Raji (cell line): ENCODE data around the gene XRN1.

Experiments
- POLR2A ChIP-seq: IDR thresholded peaks from 2 replicates; pipeline ENCODE4 v1.6.1; 2011; ENCODE audit warnings: low read depth, low read length, control low read depth; ENCODE audit not compliant: insufficient read depth

The XRN1 gene

DNA sequence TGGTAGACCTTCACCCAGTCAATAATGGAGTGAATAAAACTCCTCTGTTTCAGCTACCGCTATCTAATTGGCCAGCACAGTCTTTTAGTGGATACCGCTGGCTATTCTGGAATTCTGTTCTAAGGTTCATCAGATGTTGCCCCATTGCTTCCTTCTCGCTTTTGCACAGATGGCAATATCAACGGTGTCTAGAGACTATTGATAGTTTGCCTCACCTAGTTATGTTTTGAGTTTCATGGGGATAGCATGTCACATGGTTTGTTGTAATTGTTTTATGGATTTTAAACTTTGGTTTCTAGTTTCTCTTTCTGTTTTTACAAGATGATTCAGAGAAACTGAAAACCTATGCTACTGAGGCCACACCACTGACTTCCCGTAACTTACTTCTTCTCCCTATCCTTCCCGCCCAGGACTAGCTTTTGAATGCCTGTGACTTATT is 2.0 kb downstream of the XRN1 start:
- TF ChIP-seq POLR2A: no peak

DNA sequence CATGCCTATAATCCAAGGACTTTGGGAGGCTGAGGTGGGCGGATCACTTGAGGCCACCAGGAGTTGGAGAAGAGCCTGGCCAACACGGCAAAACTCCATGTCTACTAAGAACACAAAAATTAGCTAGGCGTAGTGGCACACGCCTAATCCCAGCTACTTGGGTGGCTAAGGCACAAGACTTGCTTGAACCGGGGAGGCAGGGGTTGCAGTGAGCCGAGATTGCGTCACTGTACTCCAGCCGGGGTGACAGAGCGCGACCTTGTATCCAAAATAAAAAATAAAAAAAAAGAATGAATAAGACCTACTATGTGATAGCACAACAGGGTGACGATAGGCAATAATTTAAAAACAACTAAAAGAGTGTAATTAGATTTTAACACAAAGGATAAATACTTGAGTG is 3.5 kb downstream of the XRN1 start:
- TF ChIP-seq POLR2A: no peak

DNA sequence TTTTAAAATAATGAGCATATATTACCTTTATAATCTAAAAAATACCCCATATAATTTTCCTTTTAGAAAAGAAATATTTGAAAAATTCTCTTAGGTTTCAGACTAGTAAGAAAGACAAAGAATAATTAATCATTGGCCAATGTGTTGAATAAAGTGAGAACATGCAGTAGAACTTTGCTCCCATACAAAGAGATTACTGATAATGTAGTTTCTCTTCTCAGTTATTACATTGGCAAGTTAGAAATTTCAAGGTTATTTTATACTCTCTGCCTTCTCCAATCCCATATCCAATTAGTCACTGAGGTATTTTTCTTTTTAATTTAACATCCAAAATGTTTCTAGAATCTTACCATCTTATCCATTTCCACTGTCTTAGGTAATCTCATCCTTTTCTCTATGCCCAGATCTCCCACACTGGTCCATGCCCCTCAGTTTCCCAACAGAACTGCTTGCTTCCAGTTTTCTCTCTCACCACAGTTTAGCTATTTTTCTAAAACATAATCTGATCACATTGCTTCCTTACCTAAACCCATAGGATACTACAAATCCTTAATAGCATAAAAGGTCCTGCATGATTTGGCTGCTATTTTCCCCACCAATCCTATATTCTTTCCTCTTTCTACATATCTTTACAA is 10.8 kb downstream of the XRN1 start:
- TF ChIP-seq POLR2A: no peak

DNA sequence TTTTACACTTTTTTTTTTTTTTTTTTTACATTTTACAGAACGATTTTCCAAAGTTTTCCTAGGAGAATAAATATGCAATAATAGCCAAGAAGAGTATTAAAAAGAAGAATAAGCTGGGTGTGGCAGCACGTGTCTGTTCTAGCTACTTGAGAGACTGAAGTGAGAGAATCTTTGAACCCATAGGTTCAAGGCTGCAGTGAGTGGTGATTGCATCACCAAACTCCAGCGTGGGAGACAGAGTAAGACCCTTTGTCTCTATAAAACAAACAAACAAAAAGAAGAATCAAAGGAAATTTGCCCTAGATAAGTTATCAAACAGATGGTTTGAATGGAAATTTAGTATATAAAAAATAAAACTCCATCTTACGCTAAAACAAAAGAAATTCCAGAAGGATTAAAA is 13.3 kb downstream of the XRN1 start:
- no peak for TF ChIP-seq POLR2A

DNA sequence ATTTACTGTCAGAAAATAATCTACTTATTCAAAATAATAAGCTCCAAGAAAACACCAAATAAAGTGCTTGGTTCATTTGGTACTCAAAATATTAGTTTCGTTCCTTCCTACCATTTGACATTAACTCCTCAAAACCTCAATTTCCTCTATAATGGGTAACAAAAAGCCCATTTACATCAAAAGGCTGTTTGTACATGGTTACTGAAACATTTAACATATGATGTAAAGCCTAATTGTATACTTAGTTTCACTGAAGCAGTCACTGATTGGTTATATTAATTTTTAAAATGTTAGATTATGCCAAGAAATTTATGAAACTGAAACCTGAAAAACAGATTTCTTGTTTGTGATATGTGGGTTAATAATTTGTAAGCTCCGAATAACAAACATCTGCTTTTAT is 14.7 kb downstream of the XRN1 start:
- TF ChIP-seq POLR2A: no peak

DNA sequence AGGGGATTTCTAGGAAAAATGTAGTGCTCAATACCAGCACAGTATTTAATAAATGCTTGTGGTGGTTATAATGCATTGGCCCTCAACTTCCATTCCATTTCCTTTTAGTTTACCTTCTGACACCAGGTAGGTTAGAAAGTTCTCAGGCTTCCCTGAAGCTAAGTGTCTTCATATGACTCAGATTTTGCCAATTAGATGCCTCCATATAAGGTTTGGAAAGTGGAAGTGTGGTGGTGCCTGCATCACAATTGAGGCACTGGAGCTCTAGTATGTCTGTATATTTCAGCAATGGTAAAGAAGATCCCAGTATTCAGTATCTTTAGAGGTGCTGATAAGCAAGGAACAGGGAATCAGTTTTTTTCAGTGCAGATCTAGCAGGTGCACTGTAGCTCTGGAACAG is 18.3 kb downstream of the XRN1 start:
- TF ChIP-seq POLR2A: no peak

DNA sequence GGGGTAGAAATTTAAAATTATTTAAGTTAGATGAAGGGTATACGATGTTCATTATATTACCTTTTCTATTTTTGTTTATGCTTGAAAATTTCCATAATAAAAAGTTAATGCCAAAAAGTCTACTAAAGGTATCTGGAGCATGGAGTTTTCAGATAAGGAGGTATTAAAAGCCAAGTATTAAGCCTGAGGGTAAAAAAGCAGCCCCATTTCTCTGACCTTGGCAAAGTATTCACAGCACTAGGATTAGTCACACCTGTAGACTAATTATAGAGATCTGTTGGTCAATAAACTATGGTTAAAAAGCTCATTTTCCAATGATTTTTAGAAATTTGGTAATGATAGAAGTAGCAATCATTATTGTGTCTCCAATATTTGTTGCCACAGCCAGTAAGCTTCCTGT is 23.1 kb downstream of the XRN1 start:
- no peak for TF ChIP-seq POLR2A

DNA sequence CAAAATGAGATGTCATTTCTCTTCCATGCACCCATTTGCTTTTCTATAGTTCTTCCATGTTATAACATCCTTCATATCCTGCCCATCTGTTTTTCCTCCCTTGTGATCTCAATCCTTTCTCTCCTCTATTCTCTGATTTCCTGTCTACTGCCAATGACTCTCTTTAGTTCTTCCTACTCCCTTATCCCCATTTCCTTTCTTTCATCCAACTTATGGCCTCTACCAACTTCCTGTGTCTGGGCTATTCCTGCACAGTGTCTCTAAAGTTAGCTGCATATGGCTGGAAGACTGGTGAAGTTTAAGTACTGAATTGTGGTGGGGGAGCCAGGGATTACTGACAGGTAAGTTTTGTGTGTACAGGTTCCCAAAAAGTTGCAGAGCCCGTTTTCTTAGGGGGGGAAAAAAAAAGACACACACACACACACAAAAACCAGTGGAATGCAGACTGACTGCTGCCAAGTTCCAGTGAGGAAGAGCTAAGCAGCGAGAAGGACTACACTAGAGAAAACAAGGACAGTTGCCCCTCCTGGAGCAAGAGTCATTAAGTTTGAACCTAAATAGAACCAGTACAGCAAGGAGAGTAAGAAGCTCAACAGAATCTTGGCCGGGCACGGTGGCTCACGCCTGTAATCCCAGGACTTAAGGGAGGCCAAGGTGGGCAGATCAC is 28.8 kb downstream of the XRN1 start:
- no peak for TF ChIP-seq POLR2A

DNA sequence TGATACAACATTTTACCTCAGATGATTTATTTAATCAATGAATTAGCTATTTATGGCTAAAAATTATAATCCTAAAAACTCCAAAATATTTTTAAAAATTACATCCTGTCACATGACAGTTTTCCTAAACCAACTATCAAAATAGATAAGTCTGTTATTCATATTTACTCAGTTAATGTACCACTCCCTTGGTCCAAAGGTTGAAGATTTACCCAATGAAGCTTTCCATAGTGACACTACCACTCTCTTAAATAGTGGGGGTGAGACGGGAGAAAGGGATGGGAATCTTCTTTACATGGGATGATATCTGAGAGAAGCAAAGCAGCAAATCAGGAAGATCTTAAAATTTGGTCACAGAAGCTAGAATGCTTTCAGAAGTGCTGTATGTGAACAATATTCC is 30.5 kb downstream of the XRN1 start:
- no peak for TF ChIP-seq POLR2A

DNA sequence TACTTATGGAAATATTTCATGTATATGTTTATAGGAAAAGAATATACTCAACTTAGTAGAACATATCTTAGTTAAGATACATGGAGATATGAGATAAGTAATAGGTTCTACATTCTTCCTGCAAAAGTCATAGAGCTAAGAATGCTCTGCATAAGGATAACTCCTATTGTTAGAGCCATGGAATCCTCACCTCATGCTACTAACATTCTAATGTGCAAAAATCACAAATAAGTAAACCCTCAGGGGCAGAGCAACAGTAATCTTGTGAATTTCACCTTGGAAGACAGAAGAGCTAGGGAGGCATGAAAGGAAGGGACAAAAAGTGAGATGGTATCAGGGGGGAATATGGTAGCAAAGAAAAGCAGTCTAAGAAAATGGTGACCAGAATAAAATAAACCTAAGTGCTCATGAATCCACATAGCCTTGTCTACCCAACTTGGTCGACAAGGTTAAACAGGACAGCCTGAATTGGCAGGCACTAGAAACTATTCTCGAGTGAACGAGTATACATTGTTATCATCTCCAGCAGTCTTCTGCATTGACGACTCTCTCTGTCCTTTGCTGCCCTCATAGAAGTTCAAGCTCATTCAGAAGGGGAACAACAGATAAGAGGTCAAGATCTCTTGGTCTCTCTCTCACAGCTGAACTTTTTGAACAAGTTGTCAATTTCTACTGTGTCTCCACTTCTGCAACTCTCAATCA is 52.8 kb downstream of the XRN1 start:
- no peak for TF ChIP-seq POLR2A

DNA sequence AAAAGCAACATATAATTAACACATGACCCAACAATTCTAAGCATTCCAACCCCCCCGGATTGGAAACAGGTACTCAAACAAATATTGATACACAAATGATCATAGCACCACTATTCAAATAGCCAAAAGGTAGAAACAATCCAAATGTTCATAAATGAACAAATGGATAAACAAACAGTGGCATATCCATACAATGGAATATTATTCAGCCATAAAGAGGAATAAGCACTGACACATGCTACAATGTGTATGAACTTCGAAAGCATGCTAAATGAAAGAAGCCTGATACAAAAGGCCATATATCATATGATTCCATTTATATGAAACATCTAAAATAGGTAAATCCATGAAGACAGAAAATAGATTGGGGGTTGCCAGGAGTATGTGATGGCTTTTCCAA is 62.8 kb downstream of the XRN1 start:
- no peak for TF ChIP-seq POLR2A

DNA sequence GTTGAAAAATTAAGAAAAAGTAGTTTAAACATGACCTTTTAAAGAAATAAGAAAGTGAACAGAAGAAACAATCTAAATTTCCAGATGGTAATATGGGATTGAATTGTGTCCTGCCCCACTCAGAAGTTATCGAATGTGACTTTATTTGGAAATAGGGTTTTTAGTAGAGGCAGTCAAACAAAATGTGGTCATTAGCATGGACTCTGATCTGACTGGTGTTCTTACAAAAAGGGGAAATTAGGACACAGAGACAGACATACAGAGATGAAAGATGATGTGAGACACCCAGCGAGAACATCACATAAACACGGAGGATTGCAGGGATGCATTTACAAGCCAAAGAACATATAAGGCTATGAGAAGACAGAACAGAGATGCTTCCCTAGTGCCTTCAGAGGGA is 73.2 kb downstream of the XRN1 start:
- no peak for TF ChIP-seq POLR2A

DNA sequence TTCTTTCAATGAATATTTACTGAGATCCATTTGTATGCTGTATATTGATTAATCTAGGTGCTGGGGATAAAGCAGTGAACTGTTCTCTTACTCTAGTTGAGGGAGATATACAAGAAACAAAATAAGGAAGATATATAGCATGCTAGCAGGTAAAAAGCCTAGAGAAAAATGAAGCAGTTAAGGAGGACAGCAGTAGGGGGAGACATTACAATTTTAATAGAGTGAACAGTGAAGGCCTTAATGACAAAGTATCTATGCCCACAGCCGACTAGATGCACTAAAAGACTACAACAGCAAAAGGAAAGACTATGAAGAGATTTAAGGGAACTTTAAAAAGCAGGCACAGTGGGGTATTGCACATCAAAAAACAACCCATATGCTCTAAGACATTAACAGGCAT is 81.4 kb downstream of the XRN1 start:
- TF ChIP-seq POLR2A: no peak

DNA sequence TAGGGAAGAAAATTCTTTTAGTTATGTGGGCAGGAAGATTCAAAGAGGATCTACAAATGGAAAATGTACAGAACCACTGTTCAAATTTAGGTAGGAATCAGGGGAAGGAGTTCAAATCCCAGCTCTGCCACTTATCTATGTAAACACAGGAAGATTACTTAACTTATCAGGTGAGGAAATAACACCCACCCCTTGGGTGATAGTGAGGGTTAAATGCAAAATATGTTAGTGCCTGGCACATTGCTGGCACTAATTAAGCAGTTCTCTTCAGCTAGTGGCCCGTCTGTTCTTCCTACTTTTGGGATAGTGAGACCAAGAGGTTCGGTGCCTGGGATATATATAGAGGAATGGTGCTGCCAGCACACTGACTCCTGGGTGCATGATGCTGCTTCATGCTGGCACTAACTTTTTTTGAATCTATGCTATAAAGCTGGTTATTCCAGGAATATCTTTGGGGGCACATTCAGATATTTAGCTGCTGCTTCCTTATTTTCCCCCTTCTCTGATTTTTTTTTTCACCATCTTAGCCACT is 83.8 kb downstream of the XRN1 start:
- no peak for TF ChIP-seq POLR2A

DNA sequence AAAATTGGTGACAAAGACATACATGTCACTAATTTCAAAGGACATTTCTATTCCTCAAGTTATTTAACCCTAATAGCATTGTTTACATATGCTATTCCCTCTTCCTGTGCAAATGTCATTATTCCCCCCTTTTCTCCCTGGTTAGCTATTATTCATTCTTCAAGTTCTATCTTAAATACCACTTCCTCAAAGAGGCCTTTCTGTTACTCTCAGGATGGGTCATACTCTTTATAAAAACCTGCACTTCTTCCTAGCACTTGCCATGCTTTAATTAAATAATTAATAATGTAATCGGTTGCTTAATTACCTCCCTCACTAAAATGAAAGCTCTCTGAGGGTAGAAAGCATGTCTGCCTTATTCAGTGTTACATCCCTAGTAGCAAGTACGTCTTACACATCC is 88.5 kb downstream of the XRN1 start:
- no peak for TF ChIP-seq POLR2A

DNA sequence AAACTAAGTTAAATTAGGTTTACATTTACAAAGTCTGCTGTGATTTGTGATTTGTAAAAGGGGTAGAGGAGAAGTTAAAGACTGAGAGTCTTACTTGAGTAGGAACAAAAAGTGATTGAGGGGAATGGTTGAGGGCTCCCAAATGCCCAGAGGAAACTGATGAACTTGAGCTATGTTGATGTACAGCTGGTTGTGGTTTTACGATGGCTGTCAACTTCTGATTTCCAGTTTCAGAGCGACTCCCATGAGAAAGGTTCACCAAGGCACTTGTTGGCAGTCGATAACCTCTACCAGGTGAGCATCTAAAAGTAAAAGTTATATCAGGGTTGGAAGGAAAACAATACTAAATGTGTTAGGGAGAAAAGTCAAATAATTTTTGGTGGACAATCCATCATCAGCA is 91.0 kb downstream of the XRN1 start:
- no peak for TF ChIP-seq POLR2A
